ENCODE results near the gene STRIP2.
"Not testable (repeated sequence)": the region's sequence is repeated elsewhere in the genome, so short reads cannot be mapped to it uniquely, and the experiment has no call there.

GRCh38 chr7:129475931-129476330 is 41.7 kb downstream of the STRIP2 start:
- TF ChIP-seq, protein P1, sequence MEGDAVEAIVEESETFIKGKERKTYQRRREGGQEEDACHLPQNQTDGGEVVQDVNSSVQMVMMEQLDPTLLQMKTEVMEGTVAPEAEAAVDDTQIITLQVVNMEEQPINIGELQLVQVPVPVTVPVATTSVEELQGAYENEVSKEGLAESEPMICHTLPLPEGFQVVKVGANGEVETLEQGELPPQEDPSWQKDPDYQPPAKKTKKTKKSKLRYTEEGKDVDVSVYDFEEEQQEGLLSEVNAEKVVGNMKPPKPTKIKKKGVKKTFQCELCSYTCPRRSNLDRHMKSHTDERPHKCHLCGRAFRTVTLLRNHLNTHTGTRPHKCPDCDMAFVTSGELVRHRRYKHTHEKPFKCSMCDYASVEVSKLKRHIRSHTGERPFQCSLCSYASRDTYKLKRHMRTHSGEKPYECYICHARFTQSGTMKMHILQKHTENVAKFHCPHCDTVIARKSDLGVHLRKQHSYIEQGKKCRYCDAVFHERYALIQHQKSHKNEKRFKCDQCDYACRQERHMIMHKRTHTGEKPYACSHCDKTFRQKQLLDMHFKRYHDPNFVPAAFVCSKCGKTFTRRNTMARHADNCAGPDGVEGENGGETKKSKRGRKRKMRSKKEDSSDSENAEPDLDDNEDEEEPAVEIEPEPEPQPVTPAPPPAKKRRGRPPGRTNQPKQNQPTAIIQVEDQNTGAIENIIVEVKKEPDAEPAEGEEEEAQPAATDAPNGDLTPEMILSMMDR (IDR thresholded peaks at IDR 0.05; ENCODE audit: poor library complexity): not testable (repeated sequence)
- not testable (repeated sequence) for TF ChIP-seq EZH2 (IDR thresholded peaks at IDR 0.05; ENCODE audit: borderline replicate concordance)
